Neural cell (in vitro differentiated cells): Measurements from ENCODE around the gene ABCE1.

Source experiments
- EP300 ChIP-seq: fragments of 450-650 bp; conservative IDR thresholded peaks from 2 replicates; pipeline ENCODE4 v1.6.1; 2014; ENCODE audit warnings: antibody characterized with exemption, mild to moderate bottlenecking, moderate library complexity; ENCODE audit not compliant: poor library complexity, severe bottlenecking
- EZH2 ChIP-seq: fragments of 200-600, 300-800 bp; shearing (Covaris generic), sonication (generic); IDR thresholded peaks from 2 replicates; pipeline ENCODE4 v1.6.1; 2014; ENCODE audit warnings: antibody characterized with exemption, low read length, borderline replicate concordance, mild to moderate bottlenecking; ENCODE audit not compliant: insufficient read depth, poor library complexity, severe bottlenecking
- POLR2AphosphoS5 ChIP-seq: IDR thresholded peaks from 2 replicates; pipeline ENCODE4 v1.6.1; 2012
- TF ChIP-seq, protein P1 (sequence below): fragments of 450-650 bp; IDR thresholded peaks from 2 replicates; pipeline ENCODE4 v1.5.1; 2014; ENCODE audit warnings: antibody characterized with exemption, mild to moderate bottlenecking, moderate library complexity; ENCODE audit not compliant: poor library complexity, severe bottlenecking
- TF ChIP-seq, protein P2 (sequence below): IDR thresholded peaks from 2 replicates; pipeline ENCODE4 v1.6.1; 2012; ENCODE audit warnings: borderline replicate concordance

- TF ChIP-seq, protein P1, sequence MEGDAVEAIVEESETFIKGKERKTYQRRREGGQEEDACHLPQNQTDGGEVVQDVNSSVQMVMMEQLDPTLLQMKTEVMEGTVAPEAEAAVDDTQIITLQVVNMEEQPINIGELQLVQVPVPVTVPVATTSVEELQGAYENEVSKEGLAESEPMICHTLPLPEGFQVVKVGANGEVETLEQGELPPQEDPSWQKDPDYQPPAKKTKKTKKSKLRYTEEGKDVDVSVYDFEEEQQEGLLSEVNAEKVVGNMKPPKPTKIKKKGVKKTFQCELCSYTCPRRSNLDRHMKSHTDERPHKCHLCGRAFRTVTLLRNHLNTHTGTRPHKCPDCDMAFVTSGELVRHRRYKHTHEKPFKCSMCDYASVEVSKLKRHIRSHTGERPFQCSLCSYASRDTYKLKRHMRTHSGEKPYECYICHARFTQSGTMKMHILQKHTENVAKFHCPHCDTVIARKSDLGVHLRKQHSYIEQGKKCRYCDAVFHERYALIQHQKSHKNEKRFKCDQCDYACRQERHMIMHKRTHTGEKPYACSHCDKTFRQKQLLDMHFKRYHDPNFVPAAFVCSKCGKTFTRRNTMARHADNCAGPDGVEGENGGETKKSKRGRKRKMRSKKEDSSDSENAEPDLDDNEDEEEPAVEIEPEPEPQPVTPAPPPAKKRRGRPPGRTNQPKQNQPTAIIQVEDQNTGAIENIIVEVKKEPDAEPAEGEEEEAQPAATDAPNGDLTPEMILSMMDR: no peak
- TF ChIP-seq POLR2AphosphoS5: no peak
- no peak for TF ChIP-seq EP300
- no peak for TF ChIP-seq EZH2
- TF ChIP-seq, protein P2, sequence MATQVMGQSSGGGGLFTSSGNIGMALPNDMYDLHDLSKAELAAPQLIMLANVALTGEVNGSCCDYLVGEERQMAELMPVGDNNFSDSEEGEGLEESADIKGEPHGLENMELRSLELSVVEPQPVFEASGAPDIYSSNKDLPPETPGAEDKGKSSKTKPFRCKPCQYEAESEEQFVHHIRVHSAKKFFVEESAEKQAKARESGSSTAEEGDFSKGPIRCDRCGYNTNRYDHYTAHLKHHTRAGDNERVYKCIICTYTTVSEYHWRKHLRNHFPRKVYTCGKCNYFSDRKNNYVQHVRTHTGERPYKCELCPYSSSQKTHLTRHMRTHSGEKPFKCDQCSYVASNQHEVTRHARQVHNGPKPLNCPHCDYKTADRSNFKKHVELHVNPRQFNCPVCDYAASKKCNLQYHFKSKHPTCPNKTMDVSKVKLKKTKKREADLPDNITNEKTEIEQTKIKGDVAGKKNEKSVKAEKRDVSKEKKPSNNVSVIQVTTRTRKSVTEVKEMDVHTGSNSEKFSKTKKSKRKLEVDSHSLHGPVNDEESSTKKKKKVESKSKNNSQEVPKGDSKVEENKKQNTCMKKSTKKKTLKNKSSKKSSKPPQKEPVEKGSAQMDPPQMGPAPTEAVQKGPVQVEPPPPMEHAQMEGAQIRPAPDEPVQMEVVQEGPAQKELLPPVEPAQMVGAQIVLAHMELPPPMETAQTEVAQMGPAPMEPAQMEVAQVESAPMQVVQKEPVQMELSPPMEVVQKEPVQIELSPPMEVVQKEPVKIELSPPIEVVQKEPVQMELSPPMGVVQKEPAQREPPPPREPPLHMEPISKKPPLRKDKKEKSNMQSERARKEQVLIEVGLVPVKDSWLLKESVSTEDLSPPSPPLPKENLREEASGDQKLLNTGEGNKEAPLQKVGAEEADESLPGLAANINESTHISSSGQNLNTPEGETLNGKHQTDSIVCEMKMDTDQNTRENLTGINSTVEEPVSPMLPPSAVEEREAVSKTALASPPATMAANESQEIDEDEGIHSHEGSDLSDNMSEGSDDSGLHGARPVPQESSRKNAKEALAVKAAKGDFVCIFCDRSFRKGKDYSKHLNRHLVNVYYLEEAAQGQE: no peak
These were observed 63.4 kb downstream of the ABCE1 start for GRCh38 chr4:145161549-145161948.
